Measurements from ENCODE around the gene ANKRD17.
"Not testable (repeated sequence)": the region's sequence is repeated elsewhere in the genome, so short reads cannot be mapped to it uniquely, and the experiment has no call there.

Gene ANKRD17

GRCh38 chr4:73230865-73231517, 27.6 kb downstream of the ANKRD17 start:
- DNase-seq (ENCODE audit: low spot score), result no peak

GRCh38 chr4:73228800-73229199, 29.8 kb downstream of the ANKRD17 start:
- not testable (repeated sequence) for H3K4me3 ChIP-seq; DNase-seq (ENCODE audit: low spot score); H3K27ac ChIP-seq

More at GRCh38 chr4:73230865-73231517, 27.6 kb downstream of the ANKRD17 start:
- TF ChIP-seq CTCF (IDR thresholded peaks at IDR 0.05), result no peak
- H3K27ac ChIP-seq, result no peak overlapping the region
- H3K4me3 ChIP-seq, result no peak overlapping the region

- Histone ChIP-seq H3K4me3 (no peak overlapping the region), H3K27ac (no peak overlapping the region)
- DNase-seq (ENCODE audit: low spot score), result no peak
- TF ChIP-seq CTCF (IDR thresholded peaks at IDR 0.05), result no peak
These were observed 33.7 kb downstream of the ANKRD17 start for GRCh38 chr4:73224886-73225285.

- TF ChIP-seq CTCF (IDR thresholded peaks at IDR 0.05), result no peak
- H3K27ac ChIP-seq, result no peak overlapping the region
- H3K4me3 ChIP-seq, result peak overlapping the region; percentile 71
- DNase-seq (ENCODE audit: low spot score), result no peak
These were observed 35.3 kb downstream of the ANKRD17 start for GRCh38 chr4:73223258-73223650.

- TF ChIP-seq CTCF (IDR thresholded peaks at IDR 0.05), result no peak
- H3K4me3 ChIP-seq, result peak overlapping the region; percentile 71
- no peak for DNase-seq (ENCODE audit: low spot score)
- H3K27ac ChIP-seq, result peak overlapping the region; percentile 85 to 87
These were observed 35.9 kb downstream of the ANKRD17 start for GRCh38 chr4:73222466-73223257.

GRCh38 chr4:73221734-73222133, 36.9 kb downstream of the ANKRD17 start:
- DNase-seq (ENCODE audit: low spot score), result no peak
- Histone ChIP-seq H3K27ac (no peak overlapping the region), H3K4me3 (peak overlapping the region; percentile 71)
- TF ChIP-seq CTCF (IDR thresholded peaks at IDR 0.05), result no peak

- Histone ChIP-seq H3K4me3 (no peak overlapping the region), H3K27ac (peak overlapping the region in 1 of 2 donors; percentile 18)
- no peak for DNase-seq (ENCODE audit: low spot score)
- no peak for TF ChIP-seq CTCF (IDR thresholded peaks at IDR 0.05)
These were observed 37.8 kb downstream of the ANKRD17 start for GRCh38 chr4:73220815-73221214.

Data from coronary artery (tissue), 2 donors.